H9 (cell line): Measurements from ENCODE around the gene SLC25A14. TPM values are rescaled to one million over a fixed set of nuclear protein-coding genes. Genes with fewer than 3 reads are reported as not detected.

Experiments used
- DNase-seq: peaks from one replicate; pipeline ENCODE4 v3.0.0-alpha.2; 2017
- H2AFZ ChIP-seq: one replicate; pipeline ENCODE4 v1.6.1; 2013; ENCODE audit warnings: mild to moderate bottlenecking, low read length, control low read depth, moderate library complexity
- H2AK5ac ChIP-seq: 2 replicates; pipeline ENCODE4 v1.6.1; 2013; ENCODE audit warnings: low read length, control low read depth, mixed read lengths; ENCODE audit not compliant: insufficient read length
- H2BK120ac ChIP-seq: one replicate; pipeline ENCODE4 v1.6.1; 2013; ENCODE audit warnings: low read depth, mild to moderate bottlenecking, low read length, control low read depth, inconsistent platforms; ENCODE audit not compliant: poor library complexity, severe bottlenecking
- H2BK12ac ChIP-seq: 2 replicates; pipeline ENCODE4 v1.6.1; 2013; ENCODE audit warnings: low read length, control low read depth, mixed read lengths, low read depth; ENCODE audit not compliant: insufficient read length
- H2BK15ac ChIP-seq: 2 replicates; pipeline ENCODE4 v1.6.1; 2013; ENCODE audit warnings: low read depth, low read length, control low read depth
- H2BK20ac ChIP-seq: one replicate; pipeline ENCODE4 v1.6.1; 2013; ENCODE audit warnings: low read depth, mild to moderate bottlenecking, low read length, control low read depth, inconsistent platforms; ENCODE audit not compliant: poor library complexity, severe bottlenecking
- H2BK5ac ChIP-seq: 2 replicates; pipeline ENCODE4 v1.6.1; 2013; ENCODE audit warnings: low read length, control low read depth, mixed read lengths; ENCODE audit not compliant: insufficient read length
- H3K14ac ChIP-seq: 2 replicates; pipeline ENCODE4 v1.6.1; 2013; ENCODE audit warnings: low read length, control low read depth; ENCODE audit not compliant: insufficient read depth
- H3K18ac ChIP-seq: 2 replicates; pipeline ENCODE4 v1.6.1; 2013; ENCODE audit warnings: low read depth, mild to moderate bottlenecking, mixed read lengths, low read length, control low read depth; ENCODE audit not compliant: insufficient read length
- H3K23ac ChIP-seq: 2 replicates; pipeline ENCODE4 v1.6.1; 2013; ENCODE audit warnings: low read length, control low read depth, mixed read lengths, low read depth; ENCODE audit not compliant: insufficient read length
- H3K23me2 ChIP-seq: 2 replicates; pipeline ENCODE4 v1.6.1; 2013; ENCODE audit warnings: low read depth, mild to moderate bottlenecking, mixed read lengths, low read length, control low read depth; ENCODE audit not compliant: insufficient read length, poor library complexity, severe bottlenecking
- H3K27ac ChIP-seq: 2 replicates; pipeline ENCODE4 v1.5.1; 2013; ENCODE audit warnings: low read length, control low read depth, mixed read lengths, low read depth; ENCODE audit not compliant: insufficient read length
- H3K27me3 ChIP-seq: 2 replicates; pipeline ENCODE4 v1.6.1; 2013; ENCODE audit warnings: low read length, control low read depth, inconsistent platforms; ENCODE audit not compliant: insufficient read depth
- H3K4ac ChIP-seq: 2 replicates; pipeline ENCODE4 v1.6.1; 2013; ENCODE audit warnings: low read depth, mild to moderate bottlenecking, control low read depth, inconsistent platforms, low read length, moderate library complexity
- H3K4me1 ChIP-seq: 2 replicates; pipeline ENCODE4 v1.6.1; 2013; ENCODE audit warnings: low read length, control low read depth, inconsistent platforms; ENCODE audit not compliant: insufficient read depth
- H3K4me2 ChIP-seq: 2 replicates; pipeline ENCODE4 v1.6.1; 2013; ENCODE audit warnings: low read length, control low read depth, mixed read lengths; ENCODE audit not compliant: insufficient read length, insufficient read depth
- H3K56ac ChIP-seq: 2 replicates; pipeline ENCODE4 v1.6.1; 2013; ENCODE audit warnings: low read depth, mild to moderate bottlenecking, mixed read lengths, low read length, control low read depth; ENCODE audit not compliant: insufficient read length
- H3K79me1 ChIP-seq: 2 replicates; pipeline ENCODE4 v1.6.1; 2013; ENCODE audit warnings: low read depth, mild to moderate bottlenecking, moderate library complexity, low read length, control low read depth, inconsistent platforms; ENCODE audit not compliant: insufficient read depth, poor library complexity, severe bottlenecking
- H3K79me2 ChIP-seq: 2 replicates; pipeline ENCODE4 v1.6.1; 2013; ENCODE audit warnings: low read length, control low read depth, inconsistent platforms; ENCODE audit not compliant: insufficient read depth
- H3K9ac ChIP-seq: 2 replicates; pipeline ENCODE4 v1.6.1; 2013; ENCODE audit warnings: low read length, control low read depth, mixed read lengths; ENCODE audit not compliant: insufficient read length; ENCODE audit errors: extremely low read depth
- H3K9me3 ChIP-seq: one replicate; pipeline ENCODE4 v1.6.1; 2013; ENCODE audit warnings: low read depth, low read length, inconsistent platforms; ENCODE audit not compliant: control insufficient read depth
- H3T11ph ChIP-seq: one replicate; pipeline ENCODE4 v1.6.1; 2013; ENCODE audit warnings: mild to moderate bottlenecking, low read length, control low read depth, inconsistent platforms
- H4K20me1 ChIP-seq: one replicate; pipeline ENCODE4 v1.6.1; 2013; ENCODE audit not compliant: control insufficient read depth, insufficient read length, insufficient read depth
- H4K5ac ChIP-seq: 2 replicates; pipeline ENCODE4 v1.6.1; 2013; ENCODE audit warnings: low read depth, mild to moderate bottlenecking, mixed read lengths, low read length, control low read depth; ENCODE audit not compliant: insufficient read length
- H4K8ac ChIP-seq: replicated peaks from 2 replicates; pipeline ENCODE4 v1.6.1; 2013; ENCODE audit warnings: low read length, control low read depth, mixed read lengths, low read depth; ENCODE audit not compliant: insufficient read length
- H4K91ac ChIP-seq: 2 replicates; pipeline ENCODE4 v1.6.1; 2013; ENCODE audit warnings: low read depth, mild to moderate bottlenecking, moderate library complexity, mixed read lengths, low read length, control low read depth; ENCODE audit not compliant: insufficient read length
- H3K27ac Mint-ChIP-seq, 3 experiments: 2 replicates in 2 of 3; 3 replicates in 1 of 3; pipeline ENCODE4 v1.8.0; 2020 to 2021; ENCODE audit warnings: mixed read lengths in 3 of 3, mild to moderate bottlenecking in 1 of 3, moderate library complexity in 1 of 3
- H3K27me3 Mint-ChIP-seq: 2 replicates; pipeline ENCODE4 v1.8.0; 2021; ENCODE audit warnings: low read depth, mild to moderate bottlenecking, moderate library complexity, mixed read lengths
- H3K36me3 Mint-ChIP-seq, 3 experiments: 2 replicates in 2 of 3; 3 replicates in 1 of 3; pipeline ENCODE4 v1.8.0; 2020 to 2021; ENCODE audit warnings: low read depth in 3 of 3, mixed read lengths in 3 of 3; ENCODE audit not compliant: insufficient read depth in 1 of 3
- H3K4me1 Mint-ChIP-seq, 2 experiments: 2 replicates each; pipeline ENCODE4 v1.8.0; 2020; ENCODE audit warnings: mixed read lengths in 2 of 2
- H3K4me3 Mint-ChIP-seq, 2 experiments: 2 replicates in 1 of 2; 3 replicates in 1 of 2; pipeline ENCODE4 v1.8.0; 2020 to 2021; ENCODE audit warnings: mild to moderate bottlenecking in 2 of 2, mixed read lengths in 2 of 2, moderate library complexity in 1 of 2
- H3K9me3 Mint-ChIP-seq, 2 experiments: 2 replicates in 1 of 2; 3 replicates in 1 of 2; pipeline ENCODE4 v1.8.0; 2020; ENCODE audit warnings: mild to moderate bottlenecking in 2 of 2, mixed read lengths in 2 of 2, moderate library complexity in 1 of 2
- CTCF ChIP-seq: fragments of 200-600 bp; sonication (generic); conservative IDR thresholded peaks from 3 replicates; pipeline ENCODE4 v1.8.0; 2021; ENCODE audit warnings: antibody characterized with exemption, mild to moderate bottlenecking
- WGBS: extraction: QIAGEN DNeasy Blood & Tissue Kit; methylation state at CpG from one replicate; pipeline ENCODE4 v1.1.7; 2013; ENCODE audit warnings: missing lambda C conversion rate, low lambda C conversion rate, mixed read lengths; ENCODE audit not compliant: insufficient read length; ENCODE audit errors: extremely low coverage; 5-methylcytosine and 5-hydroxymethylcytosine counted together
- total RNA-seq: library from RNA; stranded (reverse); gene quantifications from 2 replicates; pipeline ENCODE4 v1.2.1, GENCODE V29; 2021

Gene SLC25A14
- total RNA-seq, 1 experiment from 2014 or later: 12.7 TPM

GRCh38 chrX:130300010-130300282, 39.8 kb upstream of the SLC25A14 start:
- H3K27ac ChIP-seq: no peak overlapping the region

More at GRCh38 chrX:130300010-130300282, 39.8 kb upstream of the SLC25A14 start:
- no peak overlapping the region for H3K9ac ChIP-seq
- no peak overlapping the region for H3K23ac ChIP-seq
- no peaks in the 10 kb centered on the region for H3K79me2 ChIP-seq
- no peaks in the 10 kb centered on the region for H3K4me1 ChIP-seq
- no peaks in the 10 kb centered on the region for H3K79me1 ChIP-seq
- no peak overlapping the region for H2AK5ac ChIP-seq
- no peak overlapping the region for H4K91ac ChIP-seq
- H2BK12ac ChIP-seq: no peak overlapping the region
- Mint-ChIP-seq H3K9me3 (peaks cover 0 to 21% of the 10 kb centered on the region in 2 experiments; a peak in 2 of 5 replicates), H3K36me3 (peaks cover 0 to 2% (median 0%) of the 10 kb centered on the region in 3 experiments; a peak in 1 of 7 replicates), H3K27me3 (no peaks in the 10 kb centered on the region), H3K4me3 (no peak overlapping the region; a peak in 1 of 5 replicates), H3K27ac (peak overlapping the region in 1 of 3 experiments; percentile 82; a peak in 1 of 7 replicates), H3K4me1 (no peaks in the 10 kb centered on the region)
- no peak overlapping the region for H4K8ac ChIP-seq
- no peak overlapping the region for H2BK120ac ChIP-seq
- H2AFZ ChIP-seq: no peak overlapping the region
- no peak overlapping the region for H3K56ac ChIP-seq
- DNase-seq: no peak
- no peak for TF ChIP-seq CTCF
- H3K14ac ChIP-seq: no peak overlapping the region; the same call in 1 of the 2 replicates
- H3K9me3 ChIP-seq: peaks cover 12% of the 10 kb centered on the region
- H3K18ac ChIP-seq: no peak overlapping the region
- H4K20me1 ChIP-seq: no peaks in the 10 kb centered on the region
- no peak overlapping the region for H2BK15ac ChIP-seq
- H3T11ph ChIP-seq: no peak overlapping the region
- no peaks in the 10 kb centered on the region for H3K27me3 ChIP-seq
- H4K5ac ChIP-seq: no peak overlapping the region
- no peak overlapping the region for H3K4me2 ChIP-seq
- H2BK5ac ChIP-seq: no peak overlapping the region
- no CpG with 5 or more reads among the region's 2 CpGs for WGBS
- H3K23me2 ChIP-seq: no peaks in the 10 kb centered on the region
- no peak overlapping the region for H2BK20ac ChIP-seq
- H3K4ac ChIP-seq: no peak overlapping the region
